ENCODE measurements around the gene CTSL.

CTSL gene

DNA sequence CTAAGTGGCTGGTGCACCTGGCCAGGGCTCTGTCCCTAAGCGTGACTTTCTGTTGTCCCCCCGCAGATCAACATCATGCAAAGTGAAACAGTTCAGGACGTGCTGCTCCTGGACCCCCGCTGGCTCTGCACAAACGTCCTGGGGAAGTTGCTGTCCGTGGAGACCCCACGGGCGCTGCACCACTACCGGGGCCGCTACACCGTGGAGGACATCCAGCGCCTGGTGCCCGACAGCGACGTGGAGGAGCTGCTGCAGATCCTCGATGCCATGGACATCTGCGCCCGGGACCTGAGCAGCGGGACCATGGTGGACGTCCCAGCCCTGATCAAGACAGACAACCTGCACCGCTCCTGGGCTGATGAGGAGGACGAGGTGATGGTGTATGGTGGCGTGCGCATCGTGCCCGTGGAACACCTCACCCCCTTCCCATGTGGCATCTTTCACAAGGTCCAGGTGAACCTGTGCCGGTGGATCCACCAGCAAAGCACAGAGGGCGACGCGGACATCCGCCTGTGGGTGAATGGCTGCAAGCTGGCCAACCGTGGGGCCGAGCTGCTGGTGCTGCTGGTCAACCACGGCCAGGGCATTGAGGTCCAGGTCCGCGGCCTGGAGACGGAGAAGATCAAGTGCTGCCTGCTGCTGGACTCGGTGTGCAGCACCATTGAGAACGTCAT, 19.7 kb upstream of the CTSL start:
- no peak for DNase-seq (ENCODE audit: low read depth)
- no peak overlapping the region for H3K4me3 ChIP-seq (ENCODE audit: low read depth, low read length)
- TF ChIP-seq, protein P1, sequence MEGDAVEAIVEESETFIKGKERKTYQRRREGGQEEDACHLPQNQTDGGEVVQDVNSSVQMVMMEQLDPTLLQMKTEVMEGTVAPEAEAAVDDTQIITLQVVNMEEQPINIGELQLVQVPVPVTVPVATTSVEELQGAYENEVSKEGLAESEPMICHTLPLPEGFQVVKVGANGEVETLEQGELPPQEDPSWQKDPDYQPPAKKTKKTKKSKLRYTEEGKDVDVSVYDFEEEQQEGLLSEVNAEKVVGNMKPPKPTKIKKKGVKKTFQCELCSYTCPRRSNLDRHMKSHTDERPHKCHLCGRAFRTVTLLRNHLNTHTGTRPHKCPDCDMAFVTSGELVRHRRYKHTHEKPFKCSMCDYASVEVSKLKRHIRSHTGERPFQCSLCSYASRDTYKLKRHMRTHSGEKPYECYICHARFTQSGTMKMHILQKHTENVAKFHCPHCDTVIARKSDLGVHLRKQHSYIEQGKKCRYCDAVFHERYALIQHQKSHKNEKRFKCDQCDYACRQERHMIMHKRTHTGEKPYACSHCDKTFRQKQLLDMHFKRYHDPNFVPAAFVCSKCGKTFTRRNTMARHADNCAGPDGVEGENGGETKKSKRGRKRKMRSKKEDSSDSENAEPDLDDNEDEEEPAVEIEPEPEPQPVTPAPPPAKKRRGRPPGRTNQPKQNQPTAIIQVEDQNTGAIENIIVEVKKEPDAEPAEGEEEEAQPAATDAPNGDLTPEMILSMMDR (IDR thresholded peaks at IDR 0.05; ENCODE audit: low read depth, low read length, missing control alignments): no peak

DNA sequence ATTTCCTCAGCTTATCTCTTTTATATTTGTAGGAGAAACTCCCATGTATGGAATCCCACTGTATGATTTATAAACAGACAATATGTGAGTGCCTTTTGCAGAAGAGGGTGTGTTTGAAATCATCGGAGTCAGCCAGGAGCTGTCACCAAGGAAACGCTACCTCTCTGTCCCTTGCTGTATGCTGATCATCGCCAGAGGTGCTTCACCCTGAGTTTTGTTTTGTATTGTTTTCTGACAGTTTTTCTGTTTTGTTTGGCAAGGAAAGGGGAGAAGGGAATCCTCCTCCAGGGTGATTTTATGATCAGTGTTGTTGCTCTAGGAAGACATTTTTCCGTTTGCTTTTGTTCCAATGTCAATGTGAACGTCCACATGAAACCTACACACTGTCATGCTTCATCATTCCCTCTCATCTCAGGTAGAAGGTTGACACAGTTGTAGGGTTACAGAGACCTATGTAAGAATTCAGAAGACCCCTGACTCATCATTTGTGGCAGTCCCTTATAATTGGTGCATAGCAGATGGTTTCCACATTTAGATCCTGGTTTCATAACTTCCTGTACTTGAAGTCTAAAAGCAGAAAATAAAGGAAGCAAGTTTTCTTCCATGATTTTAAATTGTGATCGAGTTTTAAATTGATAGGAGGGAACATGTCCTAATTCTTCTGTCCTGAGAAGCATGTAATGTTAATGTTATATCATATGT, 18.0 kb upstream of the CTSL start:
- TF ChIP-seq, protein P1 (IDR thresholded peaks at IDR 0.05; ENCODE audit: low read depth, low read length, missing control alignments): no peak
- no peak overlapping the region for H3K4me3 ChIP-seq (ENCODE audit: low read depth, low read length)
- no peak for DNase-seq (ENCODE audit: low read depth)

DNA sequence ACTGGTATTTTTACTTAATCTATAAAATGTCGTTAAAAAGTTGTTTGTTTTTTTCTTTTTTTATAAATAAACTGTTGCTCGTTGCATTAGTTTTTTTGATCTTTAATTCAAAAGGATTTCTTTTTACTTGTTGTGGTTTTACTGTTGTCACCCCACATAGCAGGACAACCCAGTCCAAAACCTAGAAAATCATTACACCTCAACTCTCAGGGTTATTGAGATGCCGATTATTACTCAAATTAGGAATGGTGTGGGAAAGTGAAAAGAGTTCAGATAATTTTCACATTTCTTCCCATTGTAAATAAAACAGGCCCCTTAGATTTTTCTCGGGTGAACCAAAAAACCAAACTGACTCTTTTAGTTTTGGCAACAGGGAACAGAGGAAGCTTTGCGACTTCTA, 17.4 kb upstream of the CTSL start:
- H3K4me3 ChIP-seq (ENCODE audit: low read depth, low read length): no peak overlapping the region
- TF ChIP-seq, protein P1 (IDR thresholded peaks at IDR 0.05; ENCODE audit: low read depth, low read length, missing control alignments): no peak
- no peak for DNase-seq (ENCODE audit: low read depth)

DNA sequence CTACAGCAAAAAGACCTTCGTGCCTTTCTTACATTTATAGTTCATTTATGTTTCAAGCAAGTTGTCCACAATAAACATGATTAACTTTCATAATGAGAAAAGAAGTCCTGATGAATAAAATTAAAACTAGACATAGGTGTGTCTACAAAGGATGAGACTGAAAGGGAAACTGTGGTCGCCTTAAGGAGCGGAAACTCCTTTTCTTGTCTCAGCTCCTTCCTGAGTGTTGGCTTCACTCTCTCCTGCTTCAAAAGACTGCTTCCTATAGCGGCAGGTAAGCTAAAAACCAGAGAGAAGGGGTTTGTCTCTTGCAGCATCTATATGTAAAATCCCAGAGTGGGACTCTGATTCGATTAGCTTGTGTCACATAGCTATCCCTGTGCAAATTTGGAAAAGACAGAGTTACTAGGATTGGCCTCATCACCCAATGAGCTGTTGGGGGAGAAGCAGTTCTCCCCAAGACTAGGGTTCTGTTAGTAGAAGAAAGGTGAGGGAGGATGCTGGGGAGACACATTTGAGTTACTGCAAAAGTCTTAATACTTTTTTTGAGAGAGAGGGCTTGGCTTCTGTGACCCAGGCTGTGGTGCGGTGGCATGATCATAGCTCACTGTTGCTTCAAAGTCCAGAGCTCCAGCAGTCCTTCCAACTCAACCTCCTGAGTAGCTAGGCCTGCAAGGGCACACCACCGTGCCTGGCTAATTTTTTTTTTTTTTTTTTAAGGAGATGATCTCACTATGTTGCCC, 16.8 kb upstream of the CTSL start:
- TF ChIP-seq, protein P1 (IDR thresholded peaks at IDR 0.05; ENCODE audit: low read depth, low read length, missing control alignments): no peak
- no peak for DNase-seq (ENCODE audit: low read depth)
- H3K4me3 ChIP-seq (ENCODE audit: low read depth, low read length): no peak overlapping the region

DNA sequence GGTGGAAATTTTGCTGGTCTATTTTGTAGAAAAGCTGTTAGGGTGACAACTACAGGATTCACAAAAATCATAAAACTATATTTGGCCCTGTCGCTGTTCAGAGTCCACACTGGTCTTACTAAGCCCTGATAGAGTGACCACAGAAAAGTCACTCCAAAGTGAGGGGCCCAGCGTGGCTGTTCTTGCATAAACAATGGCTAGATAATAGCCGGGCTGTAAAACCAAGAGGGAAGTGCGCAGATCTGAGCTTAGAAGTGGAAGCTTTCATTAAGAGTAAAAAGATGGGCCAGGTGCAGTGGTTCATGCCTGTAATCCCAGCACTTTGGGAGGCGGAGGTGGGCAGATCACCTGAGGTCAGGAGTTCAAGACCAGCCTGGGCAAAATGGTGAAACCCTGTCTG, 15.5 kb upstream of the CTSL start:
- no peak overlapping the region for H3K4me3 ChIP-seq (ENCODE audit: low read depth, low read length)
- TF ChIP-seq, protein P1 (IDR thresholded peaks at IDR 0.05; ENCODE audit: low read depth, low read length, missing control alignments): no peak
- DNase-seq (ENCODE audit: low read depth): no peak

DNA sequence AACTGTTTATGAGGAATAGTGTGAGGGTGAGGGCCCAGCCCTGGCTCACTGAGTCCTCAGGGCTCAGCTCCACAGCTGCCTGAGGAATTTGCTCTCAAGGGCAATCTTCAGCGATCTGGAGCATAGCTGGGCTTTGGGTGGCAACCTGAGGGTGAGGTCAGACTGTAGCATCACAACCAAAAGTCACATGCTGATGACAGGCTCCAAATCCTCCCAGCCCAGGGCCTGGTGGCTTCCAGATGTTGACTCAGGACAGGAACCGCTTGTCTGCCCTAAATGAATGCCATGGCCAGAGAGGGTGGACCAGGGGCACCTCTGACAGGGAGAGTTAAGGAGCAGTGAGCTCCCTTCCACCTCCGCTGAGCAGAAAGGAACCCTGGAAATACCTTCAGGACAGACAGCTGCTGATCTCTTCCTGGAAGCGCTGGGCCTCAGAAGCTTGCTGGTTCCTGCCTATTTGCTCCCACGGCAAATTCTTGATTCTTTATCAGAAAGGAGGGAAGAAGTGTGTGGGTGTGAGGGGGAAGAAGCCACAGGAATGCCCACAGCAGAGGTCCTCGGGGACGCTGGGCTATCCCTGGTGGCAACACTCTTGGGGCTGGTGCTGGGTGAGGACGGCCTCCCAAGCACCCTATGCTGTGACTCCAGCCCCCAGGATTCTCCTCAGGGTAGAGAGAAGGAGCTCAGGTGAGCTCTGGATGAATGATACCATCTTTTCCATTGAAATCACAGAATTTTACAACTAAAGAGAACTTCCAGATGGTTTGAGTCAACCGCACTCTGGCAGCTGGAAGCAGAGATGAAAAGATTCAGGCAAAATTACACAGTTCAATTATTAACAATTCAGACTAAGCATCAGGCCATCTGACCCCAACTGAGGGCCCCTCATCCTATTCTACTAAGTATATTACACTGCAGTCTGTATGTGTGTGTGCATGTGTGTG, 13.8 kb upstream of the CTSL start:
- no peak overlapping the region for H3K4me3 ChIP-seq (ENCODE audit: low read depth, low read length)
- DNase-seq (ENCODE audit: low read depth): no peak
- TF ChIP-seq, protein P1 (IDR thresholded peaks at IDR 0.05; ENCODE audit: low read depth, low read length, missing control alignments): no peak

All from GM12864 (cell line).